Measurements from ENCODE around the gene PCNX3. TPM values are rescaled to one million over a fixed set of nuclear protein-coding genes. Genes with fewer than 3 reads are reported as not detected.
"Not testable (repeated sequence)": the region's sequence is repeated elsewhere in the genome, so short reads cannot be mapped to it uniquely, and the experiment has no call there.

PCNX3 gene
- total and polyA plus RNA-seq, 2 donors (not counting 3 experiments of a cell fraction or from before 2014, with no cell fraction given): 42.6 to 53.9 TPM

DNA sequence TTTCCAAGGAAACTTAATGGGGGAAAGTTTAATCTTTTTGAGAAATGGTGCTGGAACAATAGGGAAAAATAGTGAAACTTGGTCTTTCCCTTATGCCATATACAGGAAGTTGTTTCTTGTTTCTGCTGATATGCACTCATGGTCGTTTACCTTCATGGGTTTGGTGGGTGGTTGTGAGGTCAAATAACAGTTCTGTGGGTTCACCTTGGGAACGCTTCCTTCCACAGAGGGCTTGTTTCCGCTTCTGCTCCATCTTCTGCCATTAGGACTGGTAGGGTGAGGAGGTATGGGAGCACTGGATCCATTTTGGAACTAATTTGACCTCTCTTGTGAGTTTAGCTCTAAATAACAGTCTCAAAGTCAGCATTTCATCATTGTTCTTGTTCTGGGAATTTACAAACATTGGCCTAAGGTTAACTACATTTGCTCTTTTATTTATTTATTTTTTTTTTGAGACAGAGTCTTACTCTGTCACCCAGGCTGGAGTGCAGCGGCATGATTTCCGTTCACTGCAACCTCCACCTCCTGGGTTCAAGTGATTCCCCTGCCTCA lies 64.7 kb downstream of the PCNX3 start:
- Histone ChIP-seq H3K36me3 (ENCODE audit: control insufficient read depth in 2 of 2, extremely low read depth in 1 of 2, insufficient read depth in 2 of 2, low read length in 2 of 2) (no peaks in the 10 kb centered on the region), H3K9me3 (replicated peaks; ENCODE audit: control insufficient read depth, insufficient read depth, low read length) (no peaks in the 10 kb centered on the region), H3K27ac (ENCODE audit: insufficient read depth, low read depth, low read length) (no peak overlapping the region), H3K4me3 (replicated peaks in 1 of 3; ENCODE audit: insufficient read depth in 1 of 3, low read depth in 1 of 3, low read length in 3 of 3) (no peak overlapping the region), H3K9me1 (replicated peaks; ENCODE audit: control insufficient read depth, extremely low read depth, insufficient read depth, low read length) (no peaks in the 10 kb centered on the region), H3K4me2 (ENCODE audit: insufficient read depth, low read length) (no peak overlapping the region), H4K20me1 (replicated peaks; ENCODE audit: control insufficient read depth, extremely low read depth, insufficient read depth, low read length) (no peaks in the 10 kb centered on the region), H3K79me2 (ENCODE audit: control insufficient read depth, insufficient read depth, low read length) (no peaks in the 10 kb centered on the region), H3K9ac (replicated peaks; ENCODE audit: extremely low read depth, insufficient read depth, low read length) (no peak overlapping the region), H2AFZ (ENCODE audit: low read depth, low read length) (no peak overlapping the region), H3K27me3 (ENCODE audit: control insufficient read depth in 2 of 2, insufficient read depth in 2 of 2, low read length in 2 of 2) (peaks cover 11% of the 10 kb centered on the region in 2 experiments), H3K4me1 (ENCODE audit: control insufficient read depth, extremely low read depth, insufficient read depth, low read length) (no peaks in the 10 kb centered on the region)
- CTCF ChIA-PET: interaction anchor here (0.9 to 3.4 kb wide), 2 partner anchors 14 to 26 kb away, joined by 3 to 10 read pairs; no protein-coding TSS in a partner anchor
- TF ChIP-seq POLR2AphosphoS5 (IDR thresholded peaks at IDR 0.05; ENCODE audit: insufficient read depth, low read depth, low read length) (no peak), FOS (IDR thresholded peaks at IDR 0.05; ENCODE audit: borderline replicate concordance, insufficient read depth, low read length) (no peak), JUN (IDR thresholded peaks at IDR 0.05; ENCODE audit: borderline replicate concordance, insufficient read depth, insufficient read length, low read depth) (no peak), EZH2 (IDR thresholded peaks at IDR 0.05; ENCODE audit: borderline replicate concordance, low read depth, low read length, severe bottlenecking) (no peak), MYC (IDR thresholded peaks at IDR 0.05; ENCODE audit: low read depth, low read length) (no peak), POLR2A (IDR thresholded peaks at IDR 0.05; ENCODE audit: low read depth, low read length) (no peak), MAX (IDR thresholded peaks at IDR 0.05; ENCODE audit: insufficient read depth, insufficient read length) (no peak), GATA2 (IDR thresholded peaks at IDR 0.05; ENCODE audit: insufficient read depth, insufficient read length, low read depth, low read length) (no peak)
- TF ChIP-seq, protein P1, sequence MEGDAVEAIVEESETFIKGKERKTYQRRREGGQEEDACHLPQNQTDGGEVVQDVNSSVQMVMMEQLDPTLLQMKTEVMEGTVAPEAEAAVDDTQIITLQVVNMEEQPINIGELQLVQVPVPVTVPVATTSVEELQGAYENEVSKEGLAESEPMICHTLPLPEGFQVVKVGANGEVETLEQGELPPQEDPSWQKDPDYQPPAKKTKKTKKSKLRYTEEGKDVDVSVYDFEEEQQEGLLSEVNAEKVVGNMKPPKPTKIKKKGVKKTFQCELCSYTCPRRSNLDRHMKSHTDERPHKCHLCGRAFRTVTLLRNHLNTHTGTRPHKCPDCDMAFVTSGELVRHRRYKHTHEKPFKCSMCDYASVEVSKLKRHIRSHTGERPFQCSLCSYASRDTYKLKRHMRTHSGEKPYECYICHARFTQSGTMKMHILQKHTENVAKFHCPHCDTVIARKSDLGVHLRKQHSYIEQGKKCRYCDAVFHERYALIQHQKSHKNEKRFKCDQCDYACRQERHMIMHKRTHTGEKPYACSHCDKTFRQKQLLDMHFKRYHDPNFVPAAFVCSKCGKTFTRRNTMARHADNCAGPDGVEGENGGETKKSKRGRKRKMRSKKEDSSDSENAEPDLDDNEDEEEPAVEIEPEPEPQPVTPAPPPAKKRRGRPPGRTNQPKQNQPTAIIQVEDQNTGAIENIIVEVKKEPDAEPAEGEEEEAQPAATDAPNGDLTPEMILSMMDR (IDR thresholded peaks at IDR 0.05; ENCODE audit: extremely low read depth in 1 of 2, insufficient read depth in 1 of 2, low read depth in 1 of 2, low read length in 2 of 2): no peak
- BruUV-seq (replicated peaks): no TSS peak
- dilution Hi-C loops (cut with MboI; ENCODE audit: extremely low pct_ligation_motif_present, low sequenced_read_pairs): no loop called here
- POLR2A ChIA-PET: no interaction called here
- intact Hi-C loops (cut with micrococcal nuclease): no loop called here
- no peak for FAIRE-seq
- no peak for DNase-seq (ENCODE audit: low read depth, low spot score)

DNA sequence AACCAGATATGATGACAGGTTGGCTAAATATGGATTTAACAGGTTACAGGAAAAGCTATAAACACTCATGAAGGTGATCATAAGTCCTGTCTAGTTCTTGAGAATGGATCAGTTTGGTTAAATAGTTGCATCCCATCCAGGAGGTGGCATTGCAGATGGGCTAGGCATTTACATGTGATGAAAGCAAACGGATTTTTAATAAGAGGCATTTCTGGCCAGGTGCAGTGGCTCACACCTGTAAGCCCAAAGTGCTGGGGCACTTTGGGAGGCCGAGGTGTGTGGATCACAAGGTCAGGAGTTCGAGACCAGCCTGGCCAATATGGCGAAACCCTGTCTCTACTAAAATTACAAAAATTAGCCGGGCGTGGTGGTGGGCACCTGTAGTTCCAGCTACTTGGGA lies 67.9 kb downstream of the PCNX3 start:
- POLR2A ChIA-PET: not testable (repeated sequence)

More for the DNA sequence above, 67.9 kb downstream of the PCNX3 start:
- H3K27me3 ChIP-seq (ENCODE audit: control insufficient read depth in 2 of 2, insufficient read depth in 2 of 2, low read length in 2 of 2): peaks cover 11 to 16% of the 10 kb centered on the region in 2 experiments
- H3K79me2 ChIP-seq (ENCODE audit: control insufficient read depth, insufficient read depth, low read length); H3K9me3 ChIP-seq (replicated peaks; ENCODE audit: control insufficient read depth, insufficient read depth, low read length); H3K4me3 ChIP-seq (replicated peaks in 1 of 3; ENCODE audit: insufficient read depth in 1 of 3, low read depth in 1 of 3, low read length in 3 of 3); intact Hi-C loops (cut with micrococcal nuclease); BruUV-seq (replicated peaks); H3K4me1 ChIP-seq (ENCODE audit: control insufficient read depth, extremely low read depth, insufficient read depth, low read length); H4K20me1 ChIP-seq (replicated peaks; ENCODE audit: control insufficient read depth, extremely low read depth, insufficient read depth, low read length); H3K4me2 ChIP-seq (ENCODE audit: insufficient read depth, low read length); H2AFZ ChIP-seq (ENCODE audit: low read depth, low read length); H3K9me1 ChIP-seq (replicated peaks; ENCODE audit: control insufficient read depth, extremely low read depth, insufficient read depth, low read length); H3K27ac ChIP-seq (ENCODE audit: insufficient read depth, low read depth, low read length); FAIRE-seq; dilution Hi-C loops (cut with MboI; ENCODE audit: extremely low pct_ligation_motif_present, low sequenced_read_pairs); H3K9ac ChIP-seq (replicated peaks; ENCODE audit: extremely low read depth, insufficient read depth, low read length); H3K36me3 ChIP-seq (ENCODE audit: control insufficient read depth in 2 of 2, extremely low read depth in 1 of 2, insufficient read depth in 2 of 2, low read length in 2 of 2); DNase-seq (ENCODE audit: low read depth, low spot score): not testable (repeated sequence)
- CTCF ChIA-PET: interaction anchor here (0.7 kb wide), 1 partner anchor 17 kb away, joined by 3 read pairs; no protein-coding TSS in a partner anchor
